ENCODE results near the gene OVOL3.

OVOL3 gene

DNA sequence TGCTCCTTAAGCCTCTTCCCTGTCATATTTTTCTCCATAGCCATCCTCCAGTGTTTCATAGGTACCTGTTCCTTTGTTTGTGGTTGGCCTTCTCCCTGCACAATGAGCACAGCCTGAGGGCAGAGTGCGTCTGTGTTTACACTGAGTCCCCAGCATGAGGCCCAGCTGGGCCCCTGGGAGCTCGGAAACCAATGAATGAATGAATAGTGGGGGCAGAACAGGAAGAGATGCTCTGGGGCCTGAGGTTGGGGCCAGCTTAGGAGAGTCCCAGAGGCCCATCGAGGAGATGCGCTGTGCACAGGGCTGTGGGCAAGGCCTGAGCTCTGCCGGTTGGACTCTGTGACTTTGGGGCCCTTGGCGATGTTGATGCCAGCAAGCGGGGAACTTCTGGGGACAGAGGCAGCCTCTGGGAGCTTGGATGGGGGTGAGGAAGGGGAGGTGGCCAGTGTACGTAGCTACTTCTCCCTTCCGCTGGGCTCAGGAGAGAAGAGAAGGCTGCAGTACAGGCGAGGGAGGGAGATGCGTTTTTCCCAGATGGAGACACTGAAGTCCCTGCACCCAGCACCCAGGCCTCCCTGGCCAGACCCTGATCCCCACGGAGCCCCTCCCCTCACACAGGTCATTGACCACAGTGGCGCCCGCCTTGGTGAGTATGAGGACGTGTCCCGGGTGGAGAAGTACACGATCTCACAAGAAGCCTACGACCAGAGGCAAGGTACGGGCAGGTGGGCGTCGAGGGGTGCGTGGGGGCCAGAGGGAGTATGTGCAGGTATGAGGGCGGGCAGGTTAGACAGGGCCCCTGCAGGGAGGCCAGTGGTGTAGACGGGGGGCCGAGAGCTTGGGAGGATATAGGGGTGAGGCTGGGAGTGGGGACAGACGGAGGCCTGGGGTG, 9.4 kb downstream of the OVOL3 start:
- Histone ChIP-seq H2AFZ (ENCODE audit: low read length) (no peak overlapping the region), H3K23ac (ENCODE audit: low read depth, low read length, poor library complexity) (peak overlapping the region; percentile 43), H3K36me3 (replicated peaks in 1 of 2; ENCODE audit: control insufficient read depth in 2 of 2, insufficient read depth in 2 of 2, low read length in 2 of 2) (peaks cover 27 to 84% of the 10 kb centered on the region in 2 donors), H3K4ac (ENCODE audit: low read length) (no peak overlapping the region), H3K9ac (ENCODE audit: low read depth, low read length, poor library complexity) (peak overlapping the region; percentile 70), H3K27me3 (ENCODE audit: control insufficient read depth in 3 of 3, insufficient read depth in 3 of 3, low read depth in 1 of 3, low read length in 3 of 3) (no peaks in the 10 kb centered on the region), H3K4me2 (ENCODE audit: insufficient read depth, low read length, poor library complexity, severe bottlenecking) (peak overlapping the region; percentile 23), H3K4me1 (ENCODE audit: control insufficient read depth in 2 of 2, insufficient read depth in 1 of 2, low read depth in 1 of 2, low read length in 2 of 2) (peaks cover 2 to 12% of the 10 kb centered on the region in 2 donors), H2BK12ac (ENCODE audit: low read length) (peak overlapping the region; percentile 63), H3K79me1 (ENCODE audit: low read depth, low read length) (peaks cover 14% of the 10 kb centered on the region), H3K14ac (ENCODE audit: low read length) (peak overlapping the region; percentile 87), H2BK15ac (ENCODE audit: low read length) (peak overlapping the region; percentile 17), H3K4me3 (ENCODE audit: low read length in 2 of 2) (no peak overlapping the region), H2AK5ac (ENCODE audit: low read depth, low read length) (peak overlapping the region; percentile 92), H4K91ac (ENCODE audit: low read depth, low read length, poor library complexity) (no peak overlapping the region), H3K9me3 (replicated peaks in 1 of 2; ENCODE audit: control insufficient read depth in 2 of 2, insufficient read depth in 1 of 2, low read depth in 1 of 2, low read length in 2 of 2) (no peaks in the 10 kb centered on the region), H3K27ac (replicated peaks; ENCODE audit: low read length) (no peak overlapping the region), H3K18ac (ENCODE audit: low read length) (peak overlapping the region; percentile 44), H2BK5ac (ENCODE audit: low read length) (peak overlapping the region; percentile 85), H2BK120ac (ENCODE audit: low read depth, low read length) (peak overlapping the region; percentile 18), H4K8ac (ENCODE audit: low read depth, low read length) (peak overlapping the region; percentile 82)
- no peak for DNase-seq (ENCODE audit: low spot score)
- WGBS, 2 donors (ENCODE audit: extremely low coverage in 2 of 2, insufficient read length in 2 of 2, insufficient replicate concordance in 1 of 2): no CpG with 5 or more reads among the region's 26 CpGs

DNA sequence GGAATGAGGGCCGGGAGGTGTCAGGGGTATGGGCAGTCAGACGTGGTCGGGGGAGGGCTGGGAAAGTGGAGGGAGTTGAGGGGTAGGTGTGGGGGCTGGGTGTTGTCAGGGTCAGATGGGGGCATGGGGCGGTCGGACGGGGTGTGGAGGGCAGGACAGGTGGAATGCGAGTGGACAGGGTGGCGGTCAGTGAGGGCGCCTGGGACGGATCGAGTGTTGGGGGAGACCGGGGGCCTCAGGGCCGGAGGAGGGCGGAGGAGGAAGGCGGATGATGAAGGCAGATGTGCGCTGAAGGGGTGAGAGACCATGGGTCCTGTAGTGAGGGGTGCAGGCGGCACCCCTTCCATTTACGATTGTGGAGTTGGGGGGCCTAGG, 10.0 kb downstream of the OVOL3 start:
- H3K4ac ChIP-seq (ENCODE audit: low read length): no peak overlapping the region
- H3K14ac ChIP-seq (ENCODE audit: low read length): peak overlapping the region; percentile 87
- no peak overlapping the region for H2AFZ ChIP-seq (ENCODE audit: low read length)
- H3K9ac ChIP-seq (ENCODE audit: low read depth, low read length, poor library complexity): peak overlapping the region; percentile 70
- no CpG with 5 or more reads among the region's 18 CpGs for WGBS, 2 donors (ENCODE audit: extremely low coverage in 2 of 2, insufficient read length in 2 of 2, insufficient replicate concordance in 1 of 2)
- no peak overlapping the region for H2BK15ac ChIP-seq (ENCODE audit: low read length)
- H3K4me2 ChIP-seq (ENCODE audit: insufficient read depth, low read length, poor library complexity, severe bottlenecking): no peak overlapping the region
- H2BK5ac ChIP-seq (ENCODE audit: low read length): peak overlapping the region; percentile 85
- H2AK5ac ChIP-seq (ENCODE audit: low read depth, low read length): no peak overlapping the region
- peaks cover 34 to 90% of the 10 kb centered on the region in 2 donors for H3K36me3 ChIP-seq (replicated peaks in 1 of 2; ENCODE audit: control insufficient read depth in 2 of 2, insufficient read depth in 2 of 2, low read length in 2 of 2)
- H3K18ac ChIP-seq (ENCODE audit: low read length): no peak overlapping the region
- peak overlapping the region; percentile 18 for H2BK120ac ChIP-seq (ENCODE audit: low read depth, low read length)
- no peak overlapping the region for H4K91ac ChIP-seq (ENCODE audit: low read depth, low read length, poor library complexity)
- H3K27me3 ChIP-seq (ENCODE audit: control insufficient read depth in 3 of 3, insufficient read depth in 3 of 3, low read depth in 1 of 3, low read length in 3 of 3): no peaks in the 10 kb centered on the region
- H3K9me3 ChIP-seq (replicated peaks in 1 of 2; ENCODE audit: control insufficient read depth in 2 of 2, insufficient read depth in 1 of 2, low read depth in 1 of 2, low read length in 2 of 2): no peaks in the 10 kb centered on the region
- H4K8ac ChIP-seq (ENCODE audit: low read depth, low read length): peak overlapping the region; percentile 82
- H2BK12ac ChIP-seq (ENCODE audit: low read length): no peak overlapping the region
- H3K4me1 ChIP-seq (ENCODE audit: control insufficient read depth in 2 of 2, insufficient read depth in 1 of 2, low read depth in 1 of 2, low read length in 2 of 2): peaks cover 1 to 10% of the 10 kb centered on the region in 2 donors
- no peak overlapping the region for H3K4me3 ChIP-seq (ENCODE audit: low read length in 2 of 2)
- DNase-seq (ENCODE audit: low spot score): no peak
- peaks cover 14% of the 10 kb centered on the region for H3K79me1 ChIP-seq (ENCODE audit: low read depth, low read length)
- H3K27ac ChIP-seq (replicated peaks; ENCODE audit: low read length): no peak overlapping the region
- H3K23ac ChIP-seq (ENCODE audit: low read depth, low read length, poor library complexity): peak overlapping the region; percentile 43

DNA sequence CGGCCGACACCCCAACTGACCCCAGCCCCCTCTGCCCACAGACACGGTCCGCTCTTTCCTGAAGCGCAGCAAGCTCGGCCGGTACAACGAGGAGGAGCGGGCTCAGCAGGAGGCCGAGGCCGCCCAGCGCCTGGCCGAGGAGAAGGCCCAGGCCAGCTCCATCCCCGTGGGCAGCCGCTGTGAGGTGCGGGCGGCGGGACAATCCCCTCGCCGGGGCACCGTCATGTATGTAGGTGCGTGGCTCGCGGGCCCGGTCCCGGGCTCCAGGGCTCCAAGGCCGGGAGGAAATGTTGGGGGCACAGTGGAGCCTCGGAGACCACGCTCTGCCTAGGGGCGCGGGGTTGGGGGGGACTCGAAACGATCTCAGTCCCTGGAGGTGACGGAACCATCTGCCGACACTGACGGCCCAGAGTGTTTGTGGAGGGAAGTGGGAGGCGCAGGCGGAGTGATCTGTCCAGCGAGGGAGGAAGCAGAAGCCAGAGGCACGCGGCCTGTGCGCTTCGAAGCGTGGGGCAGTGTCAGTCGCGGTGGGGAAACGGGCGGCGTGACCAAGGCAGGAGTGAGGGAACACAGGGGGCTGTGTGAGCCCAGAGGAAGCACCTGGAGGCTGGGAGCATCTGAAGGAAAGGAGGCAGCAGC, 10.7 kb downstream of the OVOL3 start:
- Histone ChIP-seq H3K4me2 (ENCODE audit: insufficient read depth, low read length, poor library complexity, severe bottlenecking) (no peak overlapping the region), H3K36me3 (replicated peaks in 1 of 2; ENCODE audit: control insufficient read depth in 2 of 2, insufficient read depth in 2 of 2, low read length in 2 of 2) (peaks cover 31 to 86% of the 10 kb centered on the region in 2 donors), H3K4me3 (ENCODE audit: low read length in 2 of 2) (no peak overlapping the region), H2BK5ac (ENCODE audit: low read length) (peak overlapping the region; percentile 13), H3K23ac (ENCODE audit: low read depth, low read length, poor library complexity) (peak overlapping the region; percentile 20), H3K4ac (ENCODE audit: low read length) (no peak overlapping the region), H3K4me1 (ENCODE audit: control insufficient read depth in 2 of 2, insufficient read depth in 1 of 2, low read depth in 1 of 2, low read length in 2 of 2) (peaks cover 0 to 6% of the 10 kb centered on the region in 2 donors), H2BK15ac (ENCODE audit: low read length) (no peak overlapping the region), H3K9me3 (replicated peaks in 1 of 2; ENCODE audit: control insufficient read depth in 2 of 2, insufficient read depth in 1 of 2, low read depth in 1 of 2, low read length in 2 of 2) (no peaks in the 10 kb centered on the region), H3K9ac (ENCODE audit: low read depth, low read length, poor library complexity) (no peak overlapping the region), H4K91ac (ENCODE audit: low read depth, low read length, poor library complexity) (no peak overlapping the region), H3K27me3 (ENCODE audit: control insufficient read depth in 3 of 3, insufficient read depth in 3 of 3, low read depth in 1 of 3, low read length in 3 of 3) (no peaks in the 10 kb centered on the region), H4K8ac (ENCODE audit: low read depth, low read length) (no peak overlapping the region), H3K18ac (ENCODE audit: low read length) (no peak overlapping the region), H2AFZ (ENCODE audit: low read length) (no peak overlapping the region), H3K27ac (replicated peaks; ENCODE audit: low read length) (no peak overlapping the region), H2BK12ac (ENCODE audit: low read length) (no peak overlapping the region), H3K14ac (ENCODE audit: low read length) (no peak overlapping the region), H2AK5ac (ENCODE audit: low read depth, low read length) (no peak overlapping the region), H3K79me1 (ENCODE audit: low read depth, low read length) (peaks cover 14% of the 10 kb centered on the region), H2BK120ac (ENCODE audit: low read depth, low read length) (no peak overlapping the region)
- WGBS, 2 donors (ENCODE audit: extremely low coverage in 2 of 2, insufficient read length in 2 of 2, insufficient replicate concordance in 1 of 2): no CpG with 5 or more reads among the region's 49 CpGs
- no peak for DNase-seq (ENCODE audit: low spot score)

DNA sequence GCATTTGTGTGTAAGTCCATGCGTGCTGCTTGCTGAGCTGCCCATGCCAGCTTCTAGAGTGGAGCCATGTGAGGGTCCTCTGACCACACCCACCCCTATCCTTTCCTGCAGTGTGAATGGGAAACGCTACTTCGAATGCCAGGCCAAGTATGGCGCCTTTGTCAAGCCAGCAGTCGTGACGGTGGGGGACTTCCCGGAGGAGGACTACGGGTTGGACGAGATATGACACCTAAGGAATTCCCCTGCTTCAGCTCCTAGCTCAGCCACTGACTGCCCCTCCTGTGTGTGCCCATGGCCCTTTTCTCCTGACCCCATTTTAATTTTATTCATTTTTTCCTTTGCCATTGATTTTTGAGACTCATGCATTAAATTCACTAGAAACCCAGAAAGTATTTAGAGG, 14.6 kb downstream of the OVOL3 start:
- Histone ChIP-seq H2AFZ (ENCODE audit: low read length) (no peak overlapping the region), H3K27ac (replicated peaks; ENCODE audit: low read length) (no peak overlapping the region), H2BK12ac (ENCODE audit: low read length) (no peak overlapping the region), H3K4me3 (ENCODE audit: low read length in 2 of 2) (no peak overlapping the region), H2BK120ac (ENCODE audit: low read depth, low read length) (no peak overlapping the region), H3K36me3 (replicated peaks in 1 of 2; ENCODE audit: control insufficient read depth in 2 of 2, insufficient read depth in 2 of 2, low read length in 2 of 2) (peaks cover 23 to 49% of the 10 kb centered on the region in 2 donors), H2BK15ac (ENCODE audit: low read length) (no peak overlapping the region), H2BK5ac (ENCODE audit: low read length) (no peak overlapping the region), H3K4me1 (ENCODE audit: control insufficient read depth in 2 of 2, insufficient read depth in 1 of 2, low read depth in 1 of 2, low read length in 2 of 2) (peaks cover 0 to 2% of the 10 kb centered on the region in 2 donors), H2AK5ac (ENCODE audit: low read depth, low read length) (no peak overlapping the region), H3K4ac (ENCODE audit: low read length) (no peak overlapping the region), H4K8ac (ENCODE audit: low read depth, low read length) (no peak overlapping the region), H3K79me1 (ENCODE audit: low read depth, low read length) (peaks cover 5% of the 10 kb centered on the region), H3K4me2 (ENCODE audit: insufficient read depth, low read length, poor library complexity, severe bottlenecking) (no peak overlapping the region), H3K27me3 (ENCODE audit: control insufficient read depth in 3 of 3, insufficient read depth in 3 of 3, low read depth in 1 of 3, low read length in 3 of 3) (no peaks in the 10 kb centered on the region), H3K23ac (ENCODE audit: low read depth, low read length, poor library complexity) (no peak overlapping the region), H3K9me3 (replicated peaks in 1 of 2; ENCODE audit: control insufficient read depth in 2 of 2, insufficient read depth in 1 of 2, low read depth in 1 of 2, low read length in 2 of 2) (no peaks in the 10 kb centered on the region), H4K91ac (ENCODE audit: low read depth, low read length, poor library complexity) (no peak overlapping the region), H3K9ac (ENCODE audit: low read depth, low read length, poor library complexity) (no peak overlapping the region), H3K14ac (ENCODE audit: low read length) (no peak overlapping the region), H3K18ac (ENCODE audit: low read length) (no peak overlapping the region)
- WGBS, 2 donors (ENCODE audit: extremely low coverage in 2 of 2, insufficient read length in 2 of 2, insufficient replicate concordance in 1 of 2): no CpG with 5 or more reads among the region's 9 CpGs
- no peak for DNase-seq (ENCODE audit: low spot score)
